Right forelimb (tissue), 1 donor: ENCODE measurements around the gene CHAF1B.
"Not testable (repeated sequence)": the region's sequence is repeated elsewhere in the genome, so short reads cannot be mapped to it uniquely, and the experiment has no call there.

ENCODE experiments used
- DNase-seq: peaks from one replicate; pipeline ENCODE4 v3.0.0-alpha.2; 2018

Gene CHAF1B

DNA sequence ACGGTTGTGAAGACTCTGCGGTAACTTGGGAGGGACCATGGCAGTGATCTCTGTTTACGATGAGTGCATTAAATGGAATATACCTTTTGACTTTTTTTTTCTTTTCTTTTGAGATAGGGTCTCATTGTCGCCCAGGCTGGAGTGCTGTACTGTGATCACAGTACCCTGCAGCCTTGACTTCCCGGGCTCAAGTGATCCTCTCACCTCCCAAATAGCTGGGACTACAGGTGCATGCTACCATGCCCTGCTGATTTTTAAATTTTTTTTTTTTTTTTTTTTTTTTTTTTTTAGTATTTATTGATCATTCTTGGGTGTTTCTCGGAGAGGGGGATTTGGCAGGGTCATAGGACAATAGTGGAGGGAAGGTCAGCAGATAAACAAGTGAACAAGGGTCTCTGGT, 6.5 kb downstream of the CHAF1B start:
- not testable (repeated sequence) for DNase-seq

DNA sequence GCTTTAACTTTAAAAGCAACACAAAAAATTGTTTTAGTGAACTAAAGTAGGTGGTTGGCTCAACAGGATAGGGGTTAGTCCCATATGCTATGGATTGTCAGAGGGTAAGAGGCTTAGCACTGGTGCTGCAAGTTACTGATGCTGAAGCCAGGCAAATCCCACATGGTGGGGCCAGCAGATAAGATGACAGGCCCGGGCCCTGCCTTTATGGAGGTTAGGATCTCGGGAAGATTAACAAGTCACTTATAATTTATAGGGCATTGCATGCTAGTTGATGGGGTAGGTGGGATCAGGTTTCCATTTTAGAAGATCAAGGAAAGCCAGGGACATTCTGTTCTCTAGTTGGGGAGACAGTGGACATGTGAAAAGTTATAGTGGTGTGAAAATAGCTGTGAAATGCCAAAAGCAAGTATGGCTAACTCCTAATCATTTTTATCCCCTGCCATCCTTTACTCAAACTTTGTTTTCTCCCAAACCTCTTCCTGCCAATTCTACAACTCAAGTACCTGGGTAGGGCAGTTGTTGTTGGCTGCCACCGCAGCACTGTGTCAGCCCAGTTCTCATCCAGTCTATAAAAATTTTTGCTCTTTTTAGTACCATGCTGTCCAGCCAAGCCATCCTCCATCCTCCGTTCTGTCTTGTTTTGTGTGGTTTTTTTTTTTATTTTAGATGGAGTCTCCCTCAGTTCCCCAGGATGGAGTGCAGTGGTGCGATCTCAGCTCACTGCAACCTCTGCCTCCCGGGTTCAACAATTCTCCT, 10.3 kb downstream of the CHAF1B start:
- no peak for DNase-seq

DNA sequence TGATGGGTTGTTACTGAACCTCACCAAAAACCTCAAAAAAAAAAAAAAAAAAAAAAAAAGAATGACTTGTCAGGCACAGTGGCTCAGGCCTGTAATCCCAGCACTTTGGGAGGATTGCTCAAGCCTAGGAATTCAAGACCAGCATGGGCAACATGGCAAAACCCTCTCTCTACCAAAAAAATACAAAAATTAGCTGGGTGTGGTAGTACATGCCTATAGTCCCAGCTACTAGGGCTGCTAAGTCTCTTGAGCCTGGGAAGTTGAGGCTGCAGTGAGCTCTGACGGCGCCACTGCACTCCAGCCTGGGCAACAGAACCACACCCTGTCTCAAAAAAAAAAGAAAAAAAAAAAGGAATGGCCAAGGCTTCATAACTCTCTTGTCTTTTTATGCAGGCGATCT, 11.1 kb downstream of the CHAF1B start:
- no peak for DNase-seq

DNA sequence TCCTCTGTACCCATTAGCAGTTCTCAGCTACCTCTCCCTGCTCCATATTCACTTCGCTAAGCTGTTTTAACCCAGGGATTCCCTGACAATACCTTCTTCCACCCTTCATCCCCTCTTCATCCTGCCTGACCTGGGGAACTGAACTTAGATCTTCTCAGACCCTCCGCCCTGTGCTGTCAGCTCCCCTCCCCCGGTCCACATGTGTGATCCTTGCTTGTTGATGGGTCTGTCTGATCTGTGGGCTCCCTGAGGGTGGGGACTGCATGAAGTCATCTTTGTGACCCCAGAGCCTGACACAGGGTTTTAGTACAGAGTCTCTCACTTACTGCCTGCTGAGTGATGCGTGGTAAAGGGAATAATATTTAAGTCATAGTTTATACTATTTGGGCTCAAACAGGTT, 11.8 kb downstream of the CHAF1B start:
- DNase-seq: no peak

DNA sequence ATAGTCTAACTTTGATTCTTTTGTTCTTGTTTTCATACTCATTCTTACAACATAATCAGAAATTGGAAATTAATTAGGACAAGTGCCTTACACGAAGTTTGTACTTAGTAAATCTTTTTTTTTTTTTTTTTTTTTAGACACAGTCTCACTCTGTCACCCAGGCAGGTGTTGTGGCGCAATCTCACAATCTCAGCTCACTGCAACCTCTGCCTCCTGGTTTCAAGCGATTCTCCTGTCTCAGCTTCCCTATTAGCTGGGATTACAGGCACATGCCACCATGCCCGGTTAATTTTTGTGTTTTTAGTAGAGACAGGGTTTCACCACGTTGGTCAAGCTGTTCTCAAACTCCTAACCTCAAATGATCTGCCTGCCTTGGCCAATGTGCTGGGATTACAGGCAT, 12.4 kb downstream of the CHAF1B start:
- DNase-seq: no peak

DNA sequence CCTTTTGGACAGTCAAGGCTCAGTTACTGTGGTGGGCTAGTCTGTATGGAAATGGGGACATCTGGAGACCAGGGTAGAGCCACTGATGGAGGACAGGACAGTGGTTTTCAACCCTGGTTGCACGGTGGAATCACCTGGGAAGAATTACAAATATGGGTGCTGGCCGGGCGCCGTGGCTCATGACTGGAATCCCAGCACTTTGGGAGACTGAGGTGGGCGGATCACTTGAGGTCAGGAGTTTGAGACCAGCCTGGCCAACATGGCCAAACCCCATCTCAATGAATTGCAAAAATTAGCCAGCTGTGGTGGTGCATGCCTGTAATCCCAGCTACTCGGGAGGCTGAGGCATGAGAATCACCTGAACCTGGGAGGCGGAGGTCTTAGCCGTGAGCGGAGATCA, 14.5 kb downstream of the CHAF1B start:
- DNase-seq: not testable (repeated sequence)

DNA sequence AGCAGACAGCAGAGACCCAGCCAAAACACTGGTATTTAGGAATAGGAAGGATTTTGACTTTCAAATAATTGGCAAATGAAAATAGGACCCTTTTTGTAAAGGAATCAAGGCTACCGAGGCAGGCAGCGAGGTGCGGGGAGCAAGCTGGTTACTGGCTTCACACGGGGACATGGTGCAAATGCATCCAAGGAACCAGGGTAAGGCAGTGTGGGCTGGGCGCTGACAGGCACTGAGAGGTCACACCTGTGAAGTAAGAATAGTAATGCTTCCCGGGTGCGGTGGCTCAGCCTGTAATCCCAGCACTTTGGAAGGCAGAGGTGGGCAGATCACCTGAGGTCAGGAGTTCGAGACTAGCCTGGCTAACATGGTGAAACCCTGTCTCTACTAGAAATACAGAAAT, 15.5 kb downstream of the CHAF1B start:
- no peak for DNase-seq

DNA sequence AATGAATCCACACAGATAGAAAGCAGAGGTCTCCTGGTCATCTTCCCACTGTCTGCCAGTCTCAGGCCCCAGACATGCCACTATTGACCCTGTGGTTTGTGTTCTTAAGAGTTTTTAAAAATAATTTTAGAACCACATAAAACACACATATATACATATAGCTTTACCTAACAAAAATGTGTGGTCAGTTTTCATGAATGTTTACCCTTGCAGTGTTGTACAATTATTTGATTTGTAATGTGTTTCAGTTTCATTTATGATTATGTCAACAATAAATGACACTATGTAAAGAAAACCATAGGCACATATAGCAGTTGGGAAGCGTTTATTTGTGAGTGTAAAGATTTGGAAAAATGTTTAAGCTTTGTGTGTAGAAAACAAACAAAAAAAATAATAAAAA, 17.1 kb downstream of the CHAF1B start:
- no peak for DNase-seq

DNA sequence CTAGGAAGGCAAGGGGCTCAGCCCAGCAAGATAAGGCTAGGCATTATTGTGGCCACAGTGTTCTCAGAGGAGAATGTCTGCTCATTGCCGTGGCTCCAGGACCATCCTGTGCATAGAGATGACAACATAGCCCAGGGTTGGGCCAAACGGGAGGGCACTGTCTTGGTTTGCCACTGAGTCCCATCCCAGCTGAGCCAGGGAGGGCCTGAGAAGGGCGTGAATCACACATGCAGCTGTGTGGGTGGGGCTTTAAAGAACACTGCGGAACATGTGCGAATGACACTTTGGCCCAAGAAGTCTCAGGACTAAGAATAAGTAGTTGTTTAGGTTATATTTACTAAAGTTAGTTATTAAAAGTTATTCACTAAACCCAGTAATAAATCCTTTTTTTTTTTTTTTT, 18.5 kb downstream of the CHAF1B start:
- no peak for DNase-seq

DNA sequence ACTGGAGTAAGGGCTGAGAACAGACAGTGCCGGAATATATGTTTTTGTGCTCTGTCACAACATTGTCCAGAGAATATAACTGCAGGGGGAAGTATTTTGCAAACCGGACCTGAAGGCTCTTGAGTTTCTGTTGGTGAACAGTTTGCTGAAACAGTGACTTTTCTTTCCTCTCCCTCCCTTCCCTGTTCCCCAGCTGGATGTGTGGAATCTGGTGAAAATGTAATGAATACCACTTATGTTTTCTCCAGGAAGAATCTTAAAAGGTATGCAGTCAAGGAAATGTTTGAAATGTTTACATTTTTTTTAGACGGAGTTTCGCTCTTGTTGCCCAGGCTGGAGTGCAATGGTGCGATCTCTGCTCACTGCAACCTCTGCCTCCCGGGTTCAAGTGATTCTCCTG, 23.4 kb downstream of the CHAF1B start:
- DNase-seq: no peak

DNA sequence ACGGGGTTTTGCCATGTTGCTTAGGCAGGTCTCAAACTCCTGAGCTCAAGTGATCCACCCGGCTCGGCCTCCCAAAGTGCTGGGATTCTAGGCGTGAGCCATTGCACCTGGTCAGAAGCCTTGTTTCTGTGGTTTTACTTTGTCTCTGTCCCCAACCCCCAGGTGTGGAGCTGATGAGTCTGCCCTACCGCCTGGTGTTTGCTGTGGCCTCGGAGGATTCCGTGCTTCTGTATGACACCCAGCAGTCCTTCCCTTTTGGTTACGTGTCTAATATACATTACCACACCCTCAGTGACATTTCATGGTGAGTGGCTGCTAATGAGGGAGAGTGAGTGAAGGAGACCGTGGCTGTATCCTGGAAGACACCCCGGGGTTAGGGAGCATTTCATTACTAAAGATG, 26.1 kb downstream of the CHAF1B start:
- DNase-seq: no peak

DNA sequence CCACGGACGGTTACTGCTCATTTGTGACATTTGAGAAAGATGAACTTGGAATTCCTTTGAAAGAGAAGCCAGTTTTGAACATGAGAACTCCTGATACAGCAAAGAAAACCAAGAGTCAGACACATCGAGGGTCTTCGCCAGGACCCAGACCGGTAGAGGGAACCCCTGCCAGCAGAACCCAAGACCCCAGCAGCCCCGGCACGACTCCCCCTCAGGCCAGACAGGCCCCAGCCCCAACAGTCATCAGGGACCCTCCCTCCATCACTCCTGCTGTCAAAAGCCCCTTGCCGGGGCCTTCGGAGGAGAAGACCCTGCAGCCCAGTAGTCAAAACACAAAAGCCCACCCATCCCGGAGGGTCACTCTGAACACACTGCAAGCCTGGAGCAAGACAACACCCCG, 27.7 kb downstream of the CHAF1B start:
- DNase-seq: no peak

DNA sequence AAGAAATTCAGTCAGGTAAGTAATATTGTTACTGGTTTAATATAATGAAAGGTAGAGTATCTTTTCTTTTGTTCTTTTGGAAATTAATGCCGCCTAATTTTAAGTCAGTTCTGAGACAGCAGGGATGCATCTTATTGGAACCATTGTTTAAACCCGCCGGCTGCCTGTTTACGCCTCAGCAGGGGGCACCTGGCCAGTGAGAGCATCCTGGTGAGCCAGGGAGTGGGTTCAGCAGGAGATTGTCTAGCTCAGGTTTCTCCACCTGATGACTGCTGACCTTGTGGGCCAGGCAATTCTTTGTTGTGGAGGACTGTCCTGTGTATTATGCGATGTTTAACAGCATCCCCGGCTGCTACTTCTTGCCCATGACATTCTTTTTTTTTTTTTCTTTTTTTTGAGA, 30.2 kb downstream of the CHAF1B start:
- DNase-seq: no peak

DNA sequence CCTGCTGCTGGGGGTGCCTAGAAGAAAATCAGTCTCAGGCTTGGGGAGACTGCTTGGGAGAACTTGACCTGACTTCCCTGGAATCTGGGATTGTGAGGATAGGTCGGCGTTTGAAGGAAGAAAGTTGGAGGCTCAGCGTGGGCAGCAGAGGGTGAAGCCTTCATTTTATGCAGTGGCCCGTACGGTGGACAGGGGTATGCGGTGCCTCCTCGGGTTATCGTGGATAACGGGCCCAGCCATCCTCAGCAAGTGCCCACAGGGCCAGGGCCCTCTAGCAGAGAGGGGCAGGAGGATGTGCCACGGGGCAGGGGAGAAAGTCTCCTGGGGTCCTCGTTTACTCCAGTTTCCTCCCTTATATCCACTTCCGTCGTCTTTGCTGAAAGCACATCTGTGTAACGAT, 34.0 kb downstream of the CHAF1B start:
- no peak for DNase-seq

DNA sequence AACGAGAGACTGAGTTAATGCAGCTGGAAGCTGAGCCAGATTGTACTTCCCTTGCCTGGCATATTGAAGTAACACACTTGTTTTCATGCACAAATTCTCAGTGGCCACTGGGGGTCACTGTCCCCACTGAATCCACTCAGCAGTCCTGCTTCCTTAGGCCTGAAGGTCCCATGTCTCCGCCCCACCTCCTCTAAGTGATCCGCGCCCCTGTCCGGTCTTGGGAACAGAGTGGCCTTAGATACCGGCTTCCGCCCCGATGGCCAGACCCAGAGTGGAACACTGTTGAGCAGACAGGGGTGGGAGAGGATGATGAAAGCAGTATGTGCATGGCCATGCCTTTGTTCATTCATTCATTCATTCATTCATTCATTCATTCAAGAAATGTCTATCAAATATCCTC, 34.8 kb downstream of the CHAF1B start:
- DNase-seq: peak; percentile 84

DNA sequence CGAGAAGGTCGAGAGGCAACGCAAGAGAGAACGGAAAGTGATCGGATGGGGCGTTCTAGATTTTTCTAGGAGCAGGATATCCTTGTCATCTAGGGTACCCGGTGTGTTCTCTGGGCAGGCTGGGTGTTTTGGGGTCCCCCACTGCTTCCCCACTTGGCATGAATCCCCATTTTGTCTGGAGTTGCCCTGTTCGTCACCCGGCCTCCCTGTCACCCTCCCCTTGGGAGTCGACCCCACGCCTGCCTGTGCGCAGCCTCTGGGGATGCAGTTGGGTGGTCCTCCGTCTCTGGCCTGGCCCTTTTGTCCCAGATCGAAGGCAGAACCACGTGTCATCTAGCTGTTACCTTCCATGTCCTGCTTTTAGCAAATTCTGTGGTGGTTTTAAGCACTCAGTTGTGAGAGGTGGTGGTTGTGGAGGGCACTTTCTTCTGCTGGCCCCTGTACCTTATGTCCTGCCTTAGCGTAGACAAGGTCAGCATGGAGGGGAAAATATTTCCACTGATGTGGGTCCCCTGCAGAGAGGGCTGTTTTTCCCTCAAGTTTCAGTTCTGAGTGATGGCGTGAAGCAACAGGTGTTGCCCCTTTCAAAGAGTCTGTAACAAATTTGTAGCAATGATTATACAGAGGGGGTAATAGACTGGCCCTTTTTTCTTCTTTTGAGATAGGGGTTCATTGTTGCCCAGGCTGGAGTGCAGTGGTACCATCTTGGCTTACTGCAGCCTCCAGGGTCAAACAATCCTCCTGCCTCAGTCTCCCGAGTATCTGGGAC, 35.6 kb downstream of the CHAF1B start:
- DNase-seq: no peak

DNA sequence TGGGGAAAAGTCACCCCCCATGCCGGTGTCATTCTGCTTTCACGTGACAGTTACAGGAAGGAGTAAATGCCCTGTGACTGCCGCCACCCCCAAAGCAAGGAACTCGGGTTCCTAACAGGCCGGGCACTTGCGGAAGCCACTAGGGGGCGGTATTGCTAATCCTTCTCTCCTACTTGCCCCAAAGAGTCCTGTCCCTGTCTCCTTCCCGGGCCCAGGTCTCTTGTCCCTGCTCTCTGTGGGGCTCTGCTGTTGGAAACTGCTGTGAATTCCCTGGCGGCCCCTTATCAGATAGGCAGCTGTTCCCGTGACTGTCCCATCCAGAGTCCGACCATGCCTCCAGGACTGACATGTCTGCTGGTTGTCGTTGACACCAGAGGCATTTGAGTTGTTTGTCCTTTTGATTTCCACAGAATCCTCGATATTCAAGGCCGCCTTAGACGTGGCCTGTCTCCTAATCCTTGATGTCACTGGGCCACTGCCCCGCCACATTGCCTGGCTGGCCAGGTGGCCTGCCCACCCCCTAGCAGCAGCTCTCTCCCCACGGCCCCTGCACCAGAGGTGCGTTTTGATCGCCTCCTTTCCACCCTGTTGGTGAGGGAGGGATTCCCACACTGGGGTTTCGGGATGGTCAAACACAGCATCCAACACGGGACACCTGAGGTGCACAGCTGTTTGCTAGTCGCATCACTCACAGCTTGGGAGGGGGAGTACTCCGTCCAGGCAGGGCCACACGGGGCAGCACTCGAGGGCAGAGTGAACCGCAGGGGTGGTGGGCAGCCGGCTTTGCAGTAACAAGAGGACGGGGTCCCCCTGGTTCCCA, 37.3 kb downstream of the CHAF1B start:
- DNase-seq: no peak

DNA sequence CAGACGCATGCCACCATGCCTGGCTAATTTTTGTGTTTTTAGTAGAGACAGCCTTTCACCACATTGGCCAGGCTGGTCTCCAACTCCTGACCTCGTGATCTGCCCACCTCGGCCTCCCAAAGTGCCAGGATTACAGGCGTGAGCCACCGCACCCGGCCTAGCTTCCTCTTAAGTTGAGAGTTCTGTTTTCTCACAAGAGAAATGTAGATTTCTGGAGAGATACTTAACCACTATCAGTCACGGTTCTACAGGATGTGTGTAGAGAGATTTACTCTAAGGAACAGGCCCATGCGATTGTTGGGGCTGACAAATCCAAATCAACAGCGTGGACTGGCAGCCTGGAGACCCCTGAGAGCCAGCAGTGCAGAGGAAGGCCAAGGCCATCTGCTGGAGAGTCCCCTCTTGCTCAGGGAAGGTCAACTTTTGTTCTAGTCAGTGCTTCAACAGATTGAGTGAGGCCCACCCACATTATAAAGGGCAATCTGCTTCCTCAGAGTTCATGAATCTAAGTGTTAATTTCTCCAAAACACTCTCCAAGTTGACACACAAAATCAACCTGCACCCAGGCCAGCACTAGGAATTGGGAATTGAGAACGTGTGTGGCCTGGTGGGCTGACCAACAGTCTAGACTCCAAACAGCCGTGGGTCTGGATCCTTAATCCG, 38.7 kb downstream of the CHAF1B start:
- no peak for DNase-seq

DNA sequence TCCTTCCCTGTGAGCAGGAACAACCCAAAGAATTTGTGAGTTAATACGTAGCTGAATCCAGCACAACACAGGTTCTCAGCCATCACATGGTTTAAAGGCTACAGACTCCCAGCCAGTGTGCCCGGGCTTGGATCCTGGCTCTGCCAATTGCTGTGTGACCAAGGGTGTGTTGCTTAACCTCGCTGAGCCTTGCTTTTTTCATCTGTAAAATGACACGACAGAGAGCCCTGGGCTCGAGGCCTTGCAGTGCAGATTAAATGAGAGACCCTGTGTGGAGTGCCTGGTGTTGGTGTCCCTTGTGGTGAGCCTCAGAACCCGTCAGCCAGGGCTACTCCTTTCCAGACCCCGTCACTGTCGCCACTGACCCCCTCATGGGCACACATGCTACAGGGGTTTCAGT, 39.4 kb downstream of the CHAF1B start:
- DNase-seq: no peak

DNA sequence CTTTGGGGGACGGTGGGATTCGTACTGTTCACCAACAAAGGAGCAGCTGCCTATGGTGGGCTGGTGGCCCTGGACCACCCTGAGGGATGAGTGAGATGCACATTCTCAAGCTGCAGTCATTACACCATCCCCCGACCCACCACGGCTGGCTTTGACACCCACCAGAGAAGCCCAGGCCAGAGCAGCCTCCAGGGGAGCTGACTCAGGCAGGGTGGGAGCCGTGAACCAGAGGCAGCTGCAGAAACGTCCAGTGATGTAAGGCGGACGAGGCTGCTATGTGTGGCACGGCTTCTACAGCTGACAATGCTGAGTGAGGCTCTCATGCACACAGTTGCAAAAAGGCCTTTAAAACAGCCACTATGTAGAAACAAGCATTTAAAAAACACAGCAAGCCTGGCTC, 40.1 kb downstream of the CHAF1B start:
- no peak for DNase-seq

DNA sequence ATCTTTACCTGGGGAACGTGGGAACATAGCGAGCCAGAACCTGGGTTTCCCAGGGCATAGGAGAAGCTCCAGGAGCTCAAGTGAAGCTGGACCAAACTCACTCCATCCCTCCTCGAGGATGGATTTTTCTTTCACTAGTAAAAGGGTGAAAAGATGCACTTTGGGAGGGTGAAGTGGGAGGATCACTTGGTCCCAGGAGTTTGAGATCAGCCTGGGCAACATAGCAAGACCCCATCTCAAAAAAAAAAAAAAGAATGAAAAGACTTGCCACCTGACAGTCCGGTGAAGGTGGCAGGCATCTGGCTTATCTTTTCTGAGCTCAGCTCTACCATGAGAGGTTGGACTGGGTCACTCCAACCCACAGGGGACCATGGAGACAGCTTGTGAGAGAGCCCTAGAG, 42.3 kb downstream of the CHAF1B start:
- no peak for DNase-seq

DNA sequence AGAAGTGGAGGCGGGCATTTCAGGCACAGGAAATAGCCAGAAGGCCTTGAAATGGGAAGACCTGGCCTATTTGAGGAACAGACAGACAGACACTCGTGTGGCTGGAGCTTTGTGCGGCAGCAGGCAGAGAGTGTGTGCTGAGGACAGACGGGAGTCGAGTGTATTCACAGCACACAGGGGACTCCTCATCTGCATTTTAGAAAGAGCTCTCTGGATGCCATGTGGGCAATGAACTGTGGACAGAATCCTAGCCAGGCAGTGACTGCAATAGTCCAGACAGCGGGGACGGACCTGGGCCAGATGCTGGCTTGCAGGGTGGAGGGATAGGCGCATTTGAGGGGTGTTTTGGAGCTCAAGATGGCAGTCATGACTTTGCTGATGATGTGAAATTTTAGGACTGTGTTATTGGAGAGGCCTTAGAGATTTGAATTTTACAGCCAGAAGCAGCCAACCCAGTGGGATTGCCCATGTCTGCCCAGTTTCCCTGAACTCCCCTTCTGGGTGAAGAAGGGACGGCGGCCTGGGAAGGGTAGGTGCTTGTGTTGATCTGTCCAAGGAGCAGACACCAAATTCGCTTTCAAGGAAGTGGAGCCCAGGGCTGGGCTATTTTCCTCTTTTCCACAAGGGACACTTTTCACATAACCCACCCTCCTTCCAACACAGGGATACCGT, 43.7 kb downstream of the CHAF1B start:
- no peak for DNase-seq
